Measurements from ENCODE around the gene RSPH1.

GRCh38 chr21:42545317-42545716, 49.3 kb upstream of the RSPH1 start:
- TF ChIP-seq POLR2AphosphoS5 (IDR thresholded peaks at IDR 0.05): no peak
- no peak for TF ChIP-seq CTCF (IDR thresholded peaks at IDR 0.05)
